ENCODE data around the gene SLC16A6.

DNA sequence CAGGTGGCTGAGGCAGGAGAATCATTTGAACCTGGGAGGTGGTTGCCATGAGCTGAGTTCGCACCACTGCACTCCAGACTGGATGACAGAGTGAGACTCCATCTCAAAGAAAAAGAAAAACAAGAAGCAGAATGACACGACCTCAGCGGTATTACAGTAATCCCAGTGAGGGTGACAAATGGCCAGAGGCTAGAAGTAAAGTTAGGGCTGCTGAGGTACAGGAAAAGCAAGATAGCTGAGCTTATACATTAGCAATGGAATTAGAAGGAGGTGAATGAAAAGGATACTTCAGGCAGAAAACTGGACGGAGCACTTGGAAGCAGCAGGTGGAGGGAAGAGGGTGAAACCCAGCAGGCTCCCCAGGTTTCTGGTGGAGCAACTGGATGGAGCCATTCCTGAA, 69.1 kb downstream of the SLC16A6 start:
- TF ChIP-seq CTCF (IDR thresholded peaks at IDR 0.05) (no peak), POLR2A (IDR thresholded peaks at IDR 0.05) (no peak)
